ENCODE results near the gene FAAH. TPM values are rescaled to one million over a fixed set of nuclear protein-coding genes. Genes with fewer than 3 reads are reported as not detected.
A peak's percentile ranks its signal among the peaks of the same experiment; 100 is the strongest.

FAAH gene
- total and polyA plus RNA-seq, 2 of the 13 experiments (the other 11 are each of a cell fraction or from before 2014, with no cell fraction given), result 5.4 to 11.0 TPM

- TF ChIP-seq SRSF1 (optimal IDR thresholded peaks at IDR 0.05; ENCODE audit: low read depth, low read length), result peak; percentile 24
- TF ChIP-seq SRSF9 (IDR thresholded peaks at IDR 0.05; ENCODE audit: borderline replicate concordance, insufficient read depth, low read depth, low read length, poor library complexity, severe bottlenecking), result no peak
- 0 out of 2 replicates have a peak, but pooled peaks have one; percentile 42 for TF ChIP-seq ZNF337 (CRISPR knock-in tag; IDR thresholded peaks at IDR 0.05; ENCODE audit: borderline replicate concordance, low read depth)
- peak; percentile 12; the same call in 1 of the 2 replicates for TF ChIP-seq NR2C2 (CRISPR knock-in tag; IDR thresholded peaks at IDR 0.05; ENCODE audit: borderline replicate concordance)
- TF ChIP-seq HMGXB3 (CRISPR knock-in tag; IDR thresholded peaks at IDR 0.05; ENCODE audit: borderline replicate concordance), result no peak
- 0 out of 2 replicates have a peak, but pooled peaks have one; percentile 39 for TF ChIP-seq ZMAT3 (CRISPR knock-in tag; conservative IDR thresholded peaks at IDR 0.05)
- TF ChIP-seq, protein P1, sequence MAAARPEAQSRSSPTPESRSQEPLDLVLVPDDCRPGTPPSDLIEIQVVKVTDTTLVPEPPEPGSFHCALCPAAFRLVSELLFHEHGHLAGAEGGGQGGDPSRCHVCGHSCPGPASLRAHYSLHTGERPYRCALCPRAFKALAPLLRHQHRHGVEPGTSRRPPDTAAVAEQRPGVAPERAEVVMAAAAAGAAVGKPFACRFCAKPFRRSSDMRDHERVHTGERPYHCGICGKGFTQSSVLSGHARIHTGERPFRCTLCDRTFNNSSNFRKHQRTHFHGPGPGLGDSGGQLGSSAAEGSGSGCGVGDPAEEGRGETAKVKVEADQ (CRISPR knock-in tag; IDR thresholded peaks at IDR 0.05; ENCODE audit: borderline replicate concordance), result 0 out of 2 replicates have a peak, but pooled peaks have one; percentile 28
- peak; percentile 70 for TF ChIP-seq SALL1 (CRISPR knock-in tag; IDR thresholded peaks at IDR 0.05)
- TF ChIP-seq EEA1 (CRISPR knock-in tag; IDR thresholded peaks at IDR 0.05; ENCODE audit: borderline replicate concordance), result peak; percentile 30; the same call in 1 of the 2 replicates
- TF ChIP-seq RARA (CRISPR knock-in tag; IDR thresholded peaks at IDR 0.05), result 0 out of 2 replicates have a peak, but pooled peaks have one; percentile 10
- TF ChIP-seq REXO4 (CRISPR knock-in tag; IDR thresholded peaks at IDR 0.05; ENCODE audit: borderline replicate concordance), result no peak
- 0 out of 2 replicates have a peak, but pooled peaks have one; percentile 42 for TF ChIP-seq ZSCAN25 (CRISPR knock-in tag; IDR thresholded peaks at IDR 0.05)
- peak; percentile 62 for TF ChIP-seq THAP11 (CRISPR knock-in tag; IDR thresholded peaks at IDR 0.05)
- peak; percentile 51; the same call in 1 of the 2 replicates for TF ChIP-seq TBX2 (CRISPR knock-in tag; IDR thresholded peaks at IDR 0.05; ENCODE audit: borderline replicate concordance)
- TF ChIP-seq KDM2A (CRISPR knock-in tag; IDR thresholded peaks at IDR 0.05; ENCODE audit: borderline replicate concordance, low read depth), result peak; percentile 45; the same call in 1 of the 2 replicates
- TF ChIP-seq FOXO1 (CRISPR knock-in tag; IDR thresholded peaks at IDR 0.05), result 0 out of 2 replicates have a peak, but pooled peaks have one; percentile 30
- TF ChIP-seq DPF2 (CRISPR knock-in tag; IDR thresholded peaks at IDR 0.05; ENCODE audit: borderline replicate concordance, low read depth), result peak; percentile 28; the same call in 1 of the 2 replicates
- no peak for TF ChIP-seq ARNT2 (CRISPR knock-in tag; IDR thresholded peaks at IDR 0.05; ENCODE audit: low read depth)
- TF ChIP-seq, protein P2, sequence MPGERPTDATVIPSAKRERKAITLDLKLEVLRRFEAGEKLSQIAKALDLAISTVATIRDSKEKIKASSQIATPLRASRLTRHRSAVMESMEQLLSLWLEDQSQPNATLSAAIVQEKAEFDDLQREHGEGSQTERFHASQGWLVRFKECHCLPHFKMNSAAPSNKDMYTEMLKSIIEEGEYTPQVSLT (CRISPR knock-in tag; IDR thresholded peaks at IDR 0.05; ENCODE audit: borderline replicate concordance, low read depth), result no peak
- TF ChIP-seq RCOR2 (CRISPR knock-in tag; IDR thresholded peaks at IDR 0.05), result no peak
- 0 out of 2 replicates have a peak, but pooled peaks have one; percentile 37 for TF ChIP-seq ZNF136 (CRISPR knock-in tag; IDR thresholded peaks at IDR 0.05; ENCODE audit: low read depth)
These were observed 8.0 kb downstream of the FAAH start (continued) for GRCh38 chr1:46401964-46402626.
